ENCODE measurements around the gene SRPK2.
"Not testable (repeated sequence)": the region's sequence is repeated elsewhere in the genome, so short reads cannot be mapped to it uniquely, and the experiment has no call there.

Gene SRPK2

GRCh38 chr7:105215821-105216220, 172.9 kb downstream of the SRPK2 start:
- DNase-seq = no peak

GRCh38 chr7:105215182-105215581, 173.5 kb downstream of the SRPK2 start:
- DNase-seq = no peak

GRCh38 chr7:105213611-105214010, 175.1 kb downstream of the SRPK2 start:
- no peak for DNase-seq

- no peak for DNase-seq
Observed at GRCh38 chr7:105212212-105212611, 176.5 kb downstream of the SRPK2 start.

- DNase-seq = no peak
Observed at GRCh38 chr7:105210721-105211205, 178.0 kb downstream of the SRPK2 start.

- no peak for DNase-seq
Observed at GRCh38 chr7:105209870-105210269, 178.9 kb downstream of the SRPK2 start.

GRCh38 chr7:105209433-105209832, 179.3 kb downstream of the SRPK2 start:
- no peak for DNase-seq

- DNase-seq = no peak
Observed at GRCh38 chr7:105206985-105207384, 181.7 kb downstream of the SRPK2 start.

- DNase-seq = no peak
Observed at GRCh38 chr7:105205592-105206237, 183.0 kb downstream of the SRPK2 start.

GRCh38 chr7:105204953-105205352, 183.8 kb downstream of the SRPK2 start:
- no peak for DNase-seq

- no peak for DNase-seq
Observed at GRCh38 chr7:105204520-105204919, 184.2 kb downstream of the SRPK2 start.

GRCh38 chr7:105202616-105203015, 186.1 kb downstream of the SRPK2 start:
- DNase-seq = no peak

GRCh38 chr7:105199386-105199785, 189.3 kb downstream of the SRPK2 start:
- no peak for DNase-seq

- DNase-seq = no peak
Observed at GRCh38 chr7:105198223-105198622, 190.5 kb downstream of the SRPK2 start.

- no peak for DNase-seq
Observed at GRCh38 chr7:105196473-105196872, 192.2 kb downstream of the SRPK2 start.

GRCh38 chr7:105195891-105196290, 192.8 kb downstream of the SRPK2 start:
- DNase-seq = no peak

GRCh38 chr7:105194959-105195358, 193.8 kb downstream of the SRPK2 start:
- DNase-seq = not testable (repeated sequence)

GRCh38 chr7:105191331-105191730, 197.4 kb downstream of the SRPK2 start:
- DNase-seq = no peak

GRCh38 chr7:105189859-105190492, 198.7 kb downstream of the SRPK2 start:
- DNase-seq = no peak

GRCh38 chr7:105188201-105188600, 200.5 kb downstream of the SRPK2 start:
- DNase-seq = no peak

GRCh38 chr7:105187302-105188169, 201.2 kb downstream of the SRPK2 start:
- DNase-seq = no peak

- DNase-seq = no peak
Observed at GRCh38 chr7:105185290-105186010, 203.3 kb downstream of the SRPK2 start.

- no peak for DNase-seq
Observed at GRCh38 chr7:105180002-105180401, 208.7 kb downstream of the SRPK2 start.
